Measurements from ENCODE around the gene CDK5R2.
"Not testable (repeated sequence)": the region's sequence is repeated elsewhere in the genome, so short reads cannot be mapped to it uniquely, and the experiment has no call there.

The CDK5R2 gene

DNA sequence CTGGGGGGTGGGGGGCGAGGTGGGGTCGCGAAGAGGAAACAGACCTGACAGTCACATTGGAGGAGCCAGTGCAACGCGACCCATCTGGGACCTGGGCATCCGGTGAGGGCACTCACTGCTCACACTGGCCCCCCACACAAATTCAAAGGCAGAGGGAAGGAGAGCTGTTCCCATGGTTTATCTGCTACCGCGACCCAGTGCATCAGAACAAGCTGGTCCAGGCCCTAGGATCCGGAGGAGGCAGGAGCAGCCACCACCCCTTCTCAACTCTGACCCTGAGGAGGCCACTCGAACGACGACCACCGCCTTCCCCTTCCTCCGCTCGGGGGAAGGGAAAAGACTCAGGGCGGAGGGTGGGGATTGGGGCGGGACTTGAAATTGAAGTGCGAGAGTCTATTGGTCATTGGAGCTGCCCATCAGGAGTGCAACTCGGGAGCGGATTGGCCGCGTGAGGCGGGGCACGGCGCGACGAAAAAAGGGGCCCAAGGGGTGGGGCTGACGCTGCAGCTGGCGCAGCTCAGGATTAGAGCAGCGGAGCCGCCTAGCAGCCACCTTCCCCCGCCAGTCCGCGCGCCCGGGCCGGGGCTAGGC is at the start of gene CDK5R2:
Gene CDK5R2 (plus strand): TSS at position 526 of the 591 bp plus-strand sequence. CDS start 155 bp downstream, outside the sequence.
- in situ Hi-C loops (cut with HindIII; ENCODE audit: low sequenced_read_pairs): loop anchor here (5.0 kb wide), 1 partner anchor 93 kb away; no protein-coding TSS in a partner anchor

DNA sequence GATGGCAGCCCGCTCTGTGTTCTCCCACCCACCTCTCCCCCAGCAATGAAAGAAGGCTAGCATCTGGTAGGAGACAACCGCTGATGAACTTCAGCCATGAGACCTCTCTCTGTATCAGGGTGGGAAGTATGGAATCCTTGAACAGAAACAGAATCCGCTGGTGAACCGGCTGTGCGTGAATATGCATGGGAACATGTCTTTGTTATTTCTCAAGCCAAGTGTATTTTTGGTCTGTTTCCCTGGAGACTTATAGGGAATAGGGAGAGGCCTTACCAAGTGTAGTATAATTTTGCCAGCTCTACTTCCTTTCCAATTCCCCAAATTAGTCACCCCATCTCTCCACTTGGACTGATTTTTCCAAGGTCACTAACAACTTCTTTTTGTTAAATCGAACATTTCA is 48.7 kb upstream of the CDK5R2 start:
- in situ Hi-C loops (cut with HindIII; ENCODE audit: low sequenced_read_pairs): no loop called here

DNA sequence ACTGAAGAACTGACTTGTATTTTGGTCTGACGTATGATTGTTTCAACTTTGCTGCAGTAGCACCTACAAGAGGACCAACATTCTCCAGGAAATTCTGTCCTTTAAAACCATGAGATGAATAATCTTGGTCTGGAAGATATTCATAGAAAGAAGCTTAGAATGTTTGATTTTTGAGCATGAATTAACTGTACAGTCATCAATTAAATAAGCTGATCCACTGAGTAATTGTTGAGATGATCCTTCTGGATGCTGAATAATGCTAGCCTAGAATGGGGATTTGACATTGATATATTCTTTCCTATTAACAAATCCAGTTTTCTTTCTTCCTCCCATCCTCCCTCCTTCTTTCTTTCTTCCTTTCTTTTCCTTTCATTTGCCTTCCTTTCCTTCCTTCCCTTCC is 39.0 kb upstream of the CDK5R2 start:
- in situ Hi-C loops (cut with HindIII; ENCODE audit: low sequenced_read_pairs): no loop called here

GRCh38 chr2:218924757-218925156 is 34.7 kb upstream of the CDK5R2 start:
- in situ Hi-C loops (cut with HindIII; ENCODE audit: low sequenced_read_pairs): loop anchor here (5.0 kb wide), 1 partner anchor 92 kb away; the partner anchor contains the start of gene PRKAG3

- in situ Hi-C loops (cut with HindIII; ENCODE audit: low sequenced_read_pairs): loop anchor here (5.0 kb wide), 1 partner anchor 93 kb away; the partner anchor contains the start of gene PRKAG3
These were observed 34.0 kb upstream of the CDK5R2 start for GRCh38 chr2:218925434-218925833.

GRCh38 chr2:218927422-218927821 is 32.0 kb upstream of the CDK5R2 start:
- in situ Hi-C loops (cut with HindIII; ENCODE audit: low sequenced_read_pairs): loop anchor here (5.0 kb wide), 1 partner anchor 95 kb away; the partner anchor contains the start of gene PRKAG3

DNA sequence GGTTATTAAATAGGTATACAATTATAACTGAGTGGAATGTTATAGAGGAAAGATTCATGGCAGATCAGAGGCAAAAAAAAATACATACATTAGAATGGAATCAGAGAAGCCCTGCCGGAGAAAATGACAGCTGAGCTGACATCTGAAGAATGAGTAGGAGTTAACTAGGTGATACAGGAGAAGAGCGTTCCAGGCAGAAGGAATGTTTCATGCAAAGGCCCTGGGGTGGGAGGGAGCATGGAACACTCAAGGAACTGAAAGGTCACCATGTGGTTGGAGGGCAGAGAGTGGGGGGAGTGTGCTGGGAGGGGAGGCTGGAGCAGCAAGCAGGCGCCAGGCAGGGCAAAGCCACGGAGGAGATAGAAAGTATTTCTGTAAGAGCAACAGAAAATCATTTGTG is 31.6 kb upstream of the CDK5R2 start:
- in situ Hi-C loops (cut with HindIII; ENCODE audit: low sequenced_read_pairs): loop anchor here (5.0 kb wide), 1 partner anchor 96 kb away; the partner anchor contains the start of gene PRKAG3

- in situ Hi-C loops (cut with HindIII; ENCODE audit: low sequenced_read_pairs): not testable (repeated sequence)
These were observed 29.0 kb upstream of the CDK5R2 start for GRCh38 chr2:218930488-218930887.

DNA sequence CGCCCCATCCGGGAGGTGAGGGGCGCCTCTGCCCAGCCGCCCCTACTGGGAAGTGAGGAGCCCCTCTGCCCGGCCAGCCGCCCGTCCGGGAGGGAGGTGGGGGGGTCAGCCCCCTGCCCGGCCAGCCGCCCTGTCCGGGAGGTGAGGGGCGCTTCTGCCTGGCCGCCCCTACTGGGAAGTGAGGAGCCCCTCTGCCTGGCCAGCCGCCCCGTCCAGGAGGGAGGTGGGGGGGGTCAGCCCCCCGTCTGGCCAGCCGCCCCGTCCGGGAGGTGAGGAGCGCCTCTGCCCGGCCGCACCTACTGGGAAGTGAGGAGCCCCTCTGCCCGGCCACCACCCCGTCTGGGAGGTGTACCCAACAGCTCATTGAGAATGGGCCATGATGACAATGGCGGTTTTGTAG is 27.7 kb upstream of the CDK5R2 start:
- in situ Hi-C loops (cut with HindIII; ENCODE audit: low sequenced_read_pairs): not testable (repeated sequence)

DNA sequence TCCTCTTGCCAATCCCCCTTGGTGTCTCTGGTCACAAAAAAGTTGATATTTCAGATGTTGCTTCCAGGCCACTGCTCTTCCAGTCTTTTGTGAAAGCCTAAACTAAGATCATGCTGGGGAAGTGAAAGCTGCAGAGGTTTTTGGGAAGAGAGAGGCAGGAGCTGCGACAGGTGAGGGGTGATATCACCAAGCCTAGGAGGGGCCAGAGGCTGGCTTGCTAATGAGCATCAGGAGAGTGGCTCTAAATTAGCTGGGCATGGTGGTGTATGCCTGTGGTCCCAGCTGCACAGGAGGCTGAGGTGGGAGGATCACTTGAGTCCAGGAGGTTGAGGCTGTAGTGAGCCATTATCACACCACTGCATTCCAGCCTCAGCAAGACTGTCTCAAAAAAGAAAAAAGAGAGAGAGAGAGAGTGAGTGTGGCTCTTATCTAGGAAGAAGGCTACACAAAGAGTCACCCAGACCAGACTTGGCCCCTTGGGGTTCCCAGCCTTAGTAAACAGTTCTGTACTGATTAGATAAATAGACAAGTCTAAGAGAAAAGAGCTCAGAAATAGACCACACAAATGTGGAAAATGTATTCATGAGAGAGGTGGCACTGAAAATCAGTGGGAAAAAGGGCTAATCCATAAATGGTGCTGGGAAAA is 14.6 kb upstream of the CDK5R2 start:
- in situ Hi-C loops (cut with HindIII; ENCODE audit: low sequenced_read_pairs): no loop called here

DNA sequence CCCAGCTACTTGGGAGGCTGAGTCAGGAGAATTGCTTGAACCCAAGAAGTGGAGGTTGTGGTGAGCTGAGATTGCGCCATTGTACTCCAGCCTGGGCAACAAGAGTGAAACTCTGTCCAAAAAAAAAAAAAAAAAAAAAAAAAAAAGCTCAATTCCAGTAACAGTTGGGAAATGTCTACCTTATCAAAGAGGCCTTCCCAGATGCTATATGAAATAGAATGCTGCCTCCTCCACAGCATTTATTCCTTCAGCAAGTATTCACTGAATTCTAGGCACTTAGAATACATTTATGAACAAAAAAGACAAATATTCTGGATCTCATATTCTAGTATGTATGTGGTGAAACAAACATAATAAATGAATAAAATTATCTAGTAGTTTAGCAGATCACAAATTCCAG is 12.8 kb upstream of the CDK5R2 start:
- in situ Hi-C loops (cut with HindIII; ENCODE audit: low sequenced_read_pairs): no loop called here

- in situ Hi-C loops (cut with HindIII; ENCODE audit: low sequenced_read_pairs): no loop called here
These were observed 7.3 kb upstream of the CDK5R2 start for GRCh38 chr2:218952160-218952559.

DNA sequence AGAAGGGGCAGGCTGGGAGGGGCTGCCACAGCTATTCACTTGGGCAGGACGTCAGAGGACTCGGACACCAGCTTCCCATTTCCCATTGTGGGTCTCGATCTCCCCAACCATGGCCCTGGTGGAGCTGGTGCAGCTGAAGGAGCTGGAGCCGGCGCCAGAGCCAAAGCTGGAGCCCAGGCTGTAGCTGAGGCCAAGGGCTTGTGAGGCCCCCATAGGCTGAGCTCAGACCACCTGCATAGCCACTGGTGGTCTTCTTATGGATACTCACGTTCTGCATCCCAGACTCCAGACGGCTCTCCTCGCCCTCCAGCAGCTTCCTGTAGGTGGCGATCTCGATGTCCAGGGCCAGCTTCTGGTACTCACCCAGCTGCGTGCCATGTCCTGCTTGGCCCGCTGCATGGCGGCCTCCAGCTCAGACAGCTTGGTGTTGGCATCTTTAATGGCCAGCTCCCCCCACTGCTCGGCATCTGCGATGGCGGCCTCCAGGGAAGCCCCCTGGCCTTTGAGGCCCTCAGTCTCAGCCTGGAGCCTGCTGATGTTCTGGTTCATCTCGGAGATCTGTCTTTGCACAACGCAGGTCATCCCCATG is 6.0 kb upstream of the CDK5R2 start:
- in situ Hi-C loops (cut with HindIII; ENCODE audit: low sequenced_read_pairs): no loop called here

DNA sequence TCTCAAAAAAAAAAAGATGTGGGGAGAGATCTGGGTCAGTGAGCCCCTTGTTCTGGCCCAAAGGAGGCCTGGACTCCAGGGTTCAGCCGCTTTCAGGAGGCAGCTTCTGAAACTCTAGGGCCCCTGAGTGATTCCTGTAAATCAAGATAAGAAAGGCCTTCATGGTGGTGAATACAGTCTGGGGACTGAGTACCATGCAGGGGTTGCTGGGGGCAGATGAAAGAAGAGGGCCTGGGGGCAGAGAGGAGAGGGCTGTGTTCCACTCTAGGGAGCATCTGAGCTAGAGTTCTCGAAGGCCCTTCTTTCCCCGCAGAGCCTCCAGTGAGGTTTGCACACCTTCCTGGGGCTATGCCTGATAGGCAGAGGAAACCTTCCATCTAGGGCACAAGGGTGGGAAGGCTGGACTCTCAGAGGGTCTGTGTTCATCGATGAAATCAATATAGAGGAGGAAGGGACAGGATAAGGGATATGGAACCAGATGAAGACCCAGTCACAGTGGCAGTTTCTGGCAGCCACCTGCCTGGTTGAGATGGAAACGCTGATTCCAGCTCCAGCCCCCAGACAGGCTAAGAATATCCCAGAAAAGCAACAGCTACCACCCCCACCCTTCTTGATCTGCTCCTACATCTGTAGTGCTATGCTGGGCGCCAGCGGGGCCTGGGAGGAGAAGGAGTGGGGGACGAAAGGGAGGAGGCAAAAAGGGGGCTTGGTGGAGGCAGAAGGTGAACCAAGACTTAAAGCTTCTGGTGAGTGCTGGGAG is 4.7 kb upstream of the CDK5R2 start:
- in situ Hi-C loops (cut with HindIII; ENCODE audit: low sequenced_read_pairs): loop anchor here (5.0 kb wide), 1 partner anchor 98 kb away; no protein-coding TSS in a partner anchor

DNA sequence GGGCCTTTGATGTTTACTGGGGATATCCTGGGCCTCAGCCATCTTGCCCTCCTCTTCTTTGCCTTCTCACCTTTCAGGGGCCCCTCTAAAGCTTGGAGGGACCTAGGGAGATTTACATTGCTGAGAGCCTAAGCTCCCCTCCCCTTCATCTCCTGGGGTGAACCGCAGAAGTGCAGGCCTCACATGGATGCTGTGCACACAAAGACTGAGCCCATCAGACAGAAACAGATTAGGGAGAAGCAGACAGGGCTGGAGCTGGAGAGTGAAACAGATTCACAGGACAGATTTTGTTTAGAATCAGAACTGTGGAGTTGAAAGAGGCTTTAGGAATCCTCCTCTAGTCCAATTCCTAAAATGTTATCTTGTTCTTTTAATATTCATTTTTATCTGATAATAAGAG is 3.4 kb upstream of the CDK5R2 start:
- in situ Hi-C loops (cut with HindIII; ENCODE audit: low sequenced_read_pairs): loop anchor here (5.0 kb wide), 1 partner anchor 96 kb away; no protein-coding TSS in a partner anchor

GRCh38 chr2:218957671-218958070 is 1.8 kb upstream of the CDK5R2 start:
- in situ Hi-C loops (cut with HindIII; ENCODE audit: low sequenced_read_pairs): loop anchor here (5.0 kb wide), 1 partner anchor 95 kb away; no protein-coding TSS in a partner anchor

GRCh38 chr2:218958276-218958675 is 1.2 kb upstream of the CDK5R2 start:
- in situ Hi-C loops (cut with HindIII; ENCODE audit: low sequenced_read_pairs): loop anchor here (5.0 kb wide), 1 partner anchor 94 kb away; no protein-coding TSS in a partner anchor

DNA sequence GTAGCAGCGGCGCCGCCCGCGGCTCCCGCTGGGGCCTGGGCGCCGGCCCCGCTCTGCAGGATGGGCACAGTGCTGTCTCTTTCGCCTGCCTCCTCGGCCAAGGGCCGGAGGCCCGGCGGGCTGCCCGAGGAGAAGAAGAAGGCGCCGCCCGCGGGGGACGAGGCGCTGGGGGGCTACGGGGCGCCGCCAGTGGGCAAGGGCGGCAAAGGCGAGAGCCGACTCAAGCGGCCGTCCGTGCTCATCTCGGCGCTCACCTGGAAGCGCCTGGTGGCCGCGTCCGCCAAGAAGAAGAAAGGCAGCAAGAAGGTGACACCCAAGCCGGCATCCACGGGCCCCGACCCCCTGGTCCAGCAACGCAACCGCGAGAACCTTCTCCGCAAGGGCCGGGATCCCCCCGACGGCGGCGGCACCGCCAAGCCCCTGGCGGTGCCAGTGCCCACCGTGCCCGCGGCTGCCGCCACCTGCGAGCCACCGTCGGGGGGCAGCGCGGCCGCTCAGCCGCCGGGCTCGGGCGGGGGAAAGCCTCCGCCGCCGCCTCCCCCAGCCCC is 369 bp downstream of the CDK5R2 start:
- in situ Hi-C loops (cut with HindIII; ENCODE audit: low sequenced_read_pairs): loop anchor here (5.0 kb wide), 1 partner anchor 92 kb away; no protein-coding TSS in a partner anchor

GRCh38 chr2:218960309-218961165 is 1.1 kb downstream of the CDK5R2 start:
- in situ Hi-C loops (cut with HindIII; ENCODE audit: low sequenced_read_pairs): no loop called here

- in situ Hi-C loops (cut with HindIII; ENCODE audit: low sequenced_read_pairs): no loop called here
These were observed 1.8 kb downstream of the CDK5R2 start for GRCh38 chr2:218961229-218961628.
